ENCODE data around the gene PDZD7.

DNA sequence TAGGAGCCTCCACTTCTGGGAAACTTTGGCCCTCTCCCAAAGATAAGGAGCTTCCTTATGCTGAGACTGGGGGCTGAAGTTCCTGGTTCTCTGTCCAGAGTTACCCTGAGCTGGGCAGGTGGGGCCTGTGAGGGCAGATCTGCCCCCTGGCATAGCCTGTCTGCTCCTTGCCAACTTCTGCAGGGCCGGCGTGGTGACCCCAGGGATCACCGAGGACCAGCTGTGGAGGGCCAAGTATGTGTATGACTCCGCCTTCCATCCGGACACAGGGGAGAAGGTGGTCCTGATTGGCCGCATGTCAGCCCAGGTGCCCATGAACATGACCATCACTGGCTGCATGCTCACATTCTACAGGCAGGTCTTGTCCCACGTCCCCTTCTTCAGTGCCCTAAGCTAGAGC is 4.4 kb upstream of the PDZD7 start:
- TF ChIP-seq, protein P1, sequence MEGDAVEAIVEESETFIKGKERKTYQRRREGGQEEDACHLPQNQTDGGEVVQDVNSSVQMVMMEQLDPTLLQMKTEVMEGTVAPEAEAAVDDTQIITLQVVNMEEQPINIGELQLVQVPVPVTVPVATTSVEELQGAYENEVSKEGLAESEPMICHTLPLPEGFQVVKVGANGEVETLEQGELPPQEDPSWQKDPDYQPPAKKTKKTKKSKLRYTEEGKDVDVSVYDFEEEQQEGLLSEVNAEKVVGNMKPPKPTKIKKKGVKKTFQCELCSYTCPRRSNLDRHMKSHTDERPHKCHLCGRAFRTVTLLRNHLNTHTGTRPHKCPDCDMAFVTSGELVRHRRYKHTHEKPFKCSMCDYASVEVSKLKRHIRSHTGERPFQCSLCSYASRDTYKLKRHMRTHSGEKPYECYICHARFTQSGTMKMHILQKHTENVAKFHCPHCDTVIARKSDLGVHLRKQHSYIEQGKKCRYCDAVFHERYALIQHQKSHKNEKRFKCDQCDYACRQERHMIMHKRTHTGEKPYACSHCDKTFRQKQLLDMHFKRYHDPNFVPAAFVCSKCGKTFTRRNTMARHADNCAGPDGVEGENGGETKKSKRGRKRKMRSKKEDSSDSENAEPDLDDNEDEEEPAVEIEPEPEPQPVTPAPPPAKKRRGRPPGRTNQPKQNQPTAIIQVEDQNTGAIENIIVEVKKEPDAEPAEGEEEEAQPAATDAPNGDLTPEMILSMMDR (IDR thresholded peaks at IDR 0.05), result no peak
- TF ChIP-seq POLR2A (IDR thresholded peaks at IDR 0.05; ENCODE audit: low read depth), result no peak
- TF ChIP-seq POLR2AphosphoS5 (IDR thresholded peaks at IDR 0.05), result no peak

All from esophagus muscularis mucosa (tissue), 3 donors.